HPDE6-E6E7 (cell line): ENCODE measurements around the gene DYNC1I2.
"Not testable (repeated sequence)": the region's sequence is repeated elsewhere in the genome, so short reads cannot be mapped to it uniquely, and the experiment has no call there.

ENCODE experiments used
- DNase-seq: peaks from one replicate; pipeline ENCODE4 v3.0.0; 2011; ENCODE audit warnings: missing footprints; ENCODE audit errors: extremely low spot score

DYNC1I2 gene

GRCh38 chr2:171774581-171774980 is 87.3 kb downstream of the DYNC1I2 start:
- DNase-seq, result not testable (repeated sequence)

GRCh38 chr2:171778515-171778914 is 91.2 kb downstream of the DYNC1I2 start:
- no peak for DNase-seq

- no peak for DNase-seq
Observed at GRCh38 chr2:171785450-171785849, 98.2 kb downstream of the DYNC1I2 start.

- no peak for DNase-seq
Observed at GRCh38 chr2:171787333-171788072, 100.2 kb downstream of the DYNC1I2 start.

DNA sequence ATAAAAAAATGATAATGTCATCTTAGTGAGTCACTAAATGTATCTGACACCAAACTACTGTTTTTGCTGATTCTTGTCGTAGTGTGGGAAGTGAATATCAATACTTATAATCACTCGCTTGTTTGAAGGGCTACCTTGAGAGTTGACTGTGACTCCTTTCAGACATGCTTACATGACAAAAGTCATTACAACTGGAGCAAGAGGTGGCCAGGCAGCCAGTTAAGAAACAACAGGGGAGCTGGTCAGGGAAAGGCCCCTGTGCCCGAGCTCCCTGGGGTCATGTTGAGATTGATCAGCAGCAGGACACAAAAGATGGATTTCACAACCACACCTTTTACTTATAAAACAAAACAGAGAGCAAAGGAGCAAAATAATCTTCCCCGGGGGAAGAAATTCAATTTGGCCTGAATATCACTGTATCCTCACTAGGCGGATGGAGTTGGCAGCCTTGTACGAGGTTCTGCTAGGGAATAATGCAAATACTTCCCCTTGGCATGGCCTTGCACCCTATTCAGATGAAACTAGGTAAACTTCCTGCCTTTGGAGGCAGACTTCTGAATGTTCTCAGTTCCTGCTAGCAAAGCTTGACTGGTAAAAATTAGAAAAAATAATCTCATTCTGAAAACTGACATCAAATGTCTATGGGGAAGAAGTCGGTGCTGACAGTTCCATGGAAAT is 101.2 kb downstream of the DYNC1I2 start:
- DNase-seq, result no peak

- DNase-seq, result no peak
Observed at GRCh38 chr2:171789956-171790355, 102.7 kb downstream of the DYNC1I2 start.

DNA sequence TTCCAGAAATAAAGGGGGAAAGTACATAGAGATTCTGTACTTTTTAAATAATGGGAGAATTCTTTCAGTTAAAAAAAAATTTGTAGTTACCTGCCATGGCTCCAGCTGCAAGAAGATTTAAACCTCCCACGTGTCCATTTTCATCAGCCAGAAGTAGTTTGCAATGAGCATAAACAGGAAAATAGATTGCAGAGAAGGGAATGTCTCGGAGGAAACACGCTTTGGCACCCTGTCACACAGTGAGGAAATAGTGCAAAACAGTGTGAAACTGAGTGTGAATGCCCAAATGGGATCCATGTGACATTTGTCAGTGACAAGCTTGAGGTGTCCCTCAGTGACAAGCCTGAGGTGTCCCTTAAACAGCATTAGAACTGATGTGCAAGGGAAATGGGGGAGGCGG is 104.1 kb downstream of the DYNC1I2 start:
- no peak for DNase-seq

DNA sequence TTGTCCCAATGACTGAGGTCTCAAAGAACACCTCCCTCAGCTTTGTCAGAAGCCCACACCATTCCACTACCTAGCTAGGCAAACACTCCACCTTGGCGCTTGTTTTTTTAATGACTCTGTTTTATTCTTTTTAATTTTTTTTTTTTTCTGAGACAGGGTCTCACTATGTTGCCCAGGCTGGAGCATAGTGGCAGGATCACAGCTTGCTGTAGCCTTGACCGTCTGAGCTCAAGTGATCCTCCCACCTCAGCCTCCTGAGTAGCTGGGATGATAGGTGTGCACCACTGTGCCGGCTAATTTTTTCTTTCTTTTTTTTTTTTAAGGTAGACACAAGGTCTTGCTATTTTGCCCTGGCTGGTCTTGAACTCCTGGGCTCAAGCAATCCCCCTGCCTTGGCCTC is 104.9 kb downstream of the DYNC1I2 start:
- DNase-seq, result no peak

DNA sequence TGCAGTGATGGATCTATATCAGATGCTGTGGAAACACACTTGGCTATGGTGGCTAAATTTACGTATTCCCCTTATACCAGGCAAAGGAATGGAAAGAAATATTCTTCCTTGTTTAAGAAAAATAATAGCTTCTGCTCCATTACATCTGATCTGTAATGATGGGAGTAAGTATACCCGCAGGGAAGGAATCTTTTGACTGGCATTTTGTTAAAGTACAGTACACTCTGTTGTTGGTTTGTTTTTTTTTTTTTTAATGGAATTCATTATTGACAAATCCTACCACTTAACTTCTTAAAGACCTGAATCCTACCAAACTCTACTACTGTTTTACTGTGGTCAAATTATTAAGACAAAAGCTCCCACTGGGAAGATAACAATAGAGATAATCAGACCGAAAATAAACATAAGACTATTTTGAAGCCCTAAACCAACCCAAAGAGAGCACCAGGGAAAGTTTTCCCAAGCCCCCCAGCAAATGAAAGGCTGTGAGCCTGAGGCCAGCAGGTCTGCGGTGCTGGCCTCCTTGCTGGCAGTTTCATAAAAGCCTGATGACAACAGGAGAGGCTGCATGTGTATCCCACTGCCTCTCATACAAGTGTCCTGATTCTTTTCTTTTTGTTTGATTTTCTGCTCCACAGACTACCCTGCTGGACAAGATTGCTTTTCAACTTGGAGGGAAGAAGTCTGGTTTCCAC is 105.8 kb downstream of the DYNC1I2 start:
- DNase-seq, result no peak

GRCh38 chr2:171793691-171794678 is 106.7 kb downstream of the DYNC1I2 start:
- DNase-seq, result no peak

DNA sequence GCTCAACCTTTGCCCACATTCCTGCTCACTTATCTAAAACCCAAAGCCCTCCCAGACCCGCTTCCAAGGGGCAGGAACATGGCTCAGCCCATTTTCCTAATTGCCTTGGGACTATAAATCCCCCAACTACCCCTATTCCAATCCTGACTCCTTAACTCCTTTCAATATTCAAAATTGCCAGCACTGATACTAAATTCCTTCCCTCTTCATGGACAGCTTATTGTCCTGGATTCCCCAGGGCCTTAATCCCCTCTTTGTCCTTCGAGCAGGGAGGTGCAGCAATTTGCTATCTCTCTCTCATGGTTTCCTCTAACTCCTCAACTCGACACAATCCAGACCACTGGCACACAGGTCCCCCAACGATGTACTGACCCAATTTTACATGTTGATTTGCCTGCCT is 107.6 kb downstream of the DYNC1I2 start:
- DNase-seq, result no peak
